GM23248 (cell line): ENCODE results near the gene PTPRH.

ENCODE experiments used
- EZH2 ChIP-seq: fragments of 200-600 bp; sonication (generic); IDR thresholded peaks from 2 replicates; pipeline ENCODE4 v1.6.1; 2018; ENCODE audit warnings: antibody characterized with exemption, mild to moderate bottlenecking; ENCODE audit not compliant: insufficient read depth, poor library complexity, severe bottlenecking
- EZH2phosphoT487 ChIP-seq: fragments of 200-600 bp; sonication (generic); IDR thresholded peaks from 2 replicates; pipeline ENCODE4 v1.6.1; 2018; ENCODE audit warnings: antibody characterized with exemption, moderate library complexity, mild to moderate bottlenecking, low read depth; ENCODE audit not compliant: insufficient read depth

GRCh38 chr19:55227241-55228014, 18.1 kb upstream of the PTPRH start:
- TF ChIP-seq EZH2phosphoT487: no peak
- no peak for TF ChIP-seq EZH2
